GM08714 (cell line): ENCODE data around the gene YRDC.

Experiments
- H3K4me3 ChIP-seq: fragments of 200-500 bp; sonication (Bioruptor generic); 2 replicates; pipeline ENCODE4 v1.5.1; 2014; ENCODE audit warnings: mild to moderate bottlenecking, low read length, inconsistent platforms
- ZNF274 ChIP-seq: IDR thresholded peaks from 2 replicates; pipeline ENCODE4 v1.6.1; 2012; ENCODE audit warnings: mild to moderate bottlenecking, low read depth, low read length

The YRDC gene

GRCh38 chr1:37767488-37767887, 40.5 kb downstream of the YRDC start:
- TF ChIP-seq ZNF274, result no peak
- H3K4me3 ChIP-seq, result no peak overlapping the region

DNA sequence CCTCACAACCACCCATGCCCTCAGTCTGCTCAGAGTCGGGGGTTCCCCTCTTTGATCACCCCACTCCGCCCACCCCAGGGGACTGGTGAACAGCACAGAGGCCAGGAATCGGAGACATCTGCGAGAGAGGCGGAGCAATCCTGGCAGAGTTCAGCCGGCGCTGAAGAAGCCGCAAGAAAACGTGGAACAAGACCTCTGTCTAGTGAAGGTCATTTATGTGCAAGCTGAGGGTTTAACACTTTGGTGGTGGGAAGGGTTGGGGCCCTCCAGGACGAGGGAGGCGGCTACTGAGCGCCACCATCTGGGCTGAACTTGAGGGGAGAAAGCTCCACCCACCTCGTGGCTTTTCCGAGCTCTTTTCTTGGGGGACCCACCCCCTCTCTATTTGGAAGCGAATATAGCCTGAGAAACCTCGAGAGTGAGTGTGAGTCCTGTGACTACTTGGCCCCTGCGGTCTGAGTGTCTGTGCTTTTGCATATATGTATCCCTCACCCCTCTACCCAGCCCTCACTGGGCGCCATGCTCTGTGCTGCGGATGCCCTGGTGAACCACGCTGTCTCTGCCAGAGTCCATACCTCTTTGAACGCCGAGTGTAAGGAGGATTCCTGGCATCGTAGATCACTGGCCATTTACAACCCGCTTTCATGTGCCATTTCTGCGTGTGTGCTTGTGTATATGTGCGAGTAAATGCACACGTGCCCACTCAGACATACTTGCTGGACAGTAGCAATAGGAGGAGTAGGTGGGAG, 41.9 kb downstream of the YRDC start:
- no peak overlapping the region for H3K4me3 ChIP-seq

DNA sequence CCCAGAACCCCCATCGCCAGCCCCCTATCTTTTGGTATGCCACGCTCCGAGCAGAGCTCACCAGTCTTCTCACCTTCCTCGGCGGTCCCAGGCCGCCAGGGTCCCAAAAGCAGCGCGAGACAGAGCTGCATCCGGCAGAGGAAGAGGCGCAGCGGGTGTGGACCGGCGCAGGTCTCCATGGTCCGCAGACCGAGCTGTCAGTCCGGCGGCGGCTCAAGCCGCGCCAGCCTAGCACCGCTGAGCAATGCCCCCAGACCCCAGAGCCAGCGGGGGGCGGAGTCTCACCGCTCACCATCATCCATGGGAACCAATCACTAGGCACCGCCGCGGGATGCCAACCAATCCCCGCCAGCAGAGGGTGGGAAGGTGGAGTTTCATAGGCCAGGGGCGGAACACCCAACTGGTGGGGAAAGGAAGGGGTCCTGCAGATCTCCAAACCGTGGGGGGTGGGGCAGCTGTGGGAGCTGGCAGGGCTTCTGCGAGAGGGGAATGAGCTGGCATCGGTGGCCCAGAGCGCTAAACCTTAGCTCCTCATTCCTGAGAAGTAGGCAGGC, 43.0 kb downstream of the YRDC start, which contains the start of gene EPHA10:
Gene EPHA10 (minus strand): TSS at position 233 of the 554 bp plus-strand sequence. CDS start 54 bp downstream, at position 179.
- TF ChIP-seq ZNF274, result no peak
- H3K4me3 ChIP-seq, result no peak within 1 kb of the TSS

More for the DNA sequence above, 41.9 kb downstream of the YRDC start:
- TF ChIP-seq ZNF274, result no peak

- H3K4me3 ChIP-seq, result no peak overlapping the region
- no peak for TF ChIP-seq ZNF274
Observed at GRCh38 chr1:37764414-37764825, 43.6 kb downstream of the YRDC start.

GRCh38 chr1:37763791-37764413, 44.1 kb downstream of the YRDC start:
- H3K4me3 ChIP-seq, result no peak overlapping the region
- TF ChIP-seq ZNF274, result no peak

GRCh38 chr1:37762516-37762915, 45.5 kb downstream of the YRDC start:
- no peak overlapping the region for H3K4me3 ChIP-seq
- no peak for TF ChIP-seq ZNF274

DNA sequence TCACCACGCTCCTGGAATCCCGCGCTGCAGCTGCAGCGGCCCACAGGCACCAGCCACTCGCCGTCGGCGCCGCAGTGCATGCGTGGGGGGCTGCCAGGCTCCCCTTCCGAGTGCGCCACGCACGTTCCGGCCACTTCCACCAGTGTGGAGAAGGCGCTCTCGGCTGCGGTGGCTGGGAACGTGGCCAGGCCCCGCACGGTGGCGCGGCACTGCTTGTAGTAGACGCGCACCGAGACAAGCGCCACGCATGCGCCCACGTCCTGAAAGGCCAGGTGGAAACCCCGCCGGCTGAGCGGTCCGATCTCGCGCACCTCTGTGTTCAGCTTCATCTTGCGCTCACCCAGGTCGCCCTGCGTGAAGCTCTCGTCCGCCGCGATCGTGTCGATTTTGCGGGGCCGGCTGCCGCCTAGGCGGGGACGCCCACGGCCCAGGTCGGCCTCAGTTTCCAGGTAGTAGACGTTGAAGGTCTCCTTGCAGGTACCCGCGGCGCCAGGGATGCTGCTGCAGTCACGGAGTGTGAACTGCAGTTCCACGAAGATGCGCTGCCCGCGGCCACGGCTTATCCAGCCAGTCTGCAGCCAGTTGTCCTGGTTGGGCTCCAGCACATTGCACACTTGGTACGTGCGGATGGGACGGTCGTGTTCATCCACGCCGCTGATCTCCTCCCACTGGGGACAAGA, 46.5 kb downstream of the YRDC start:
- TF ChIP-seq ZNF274, result no peak
- H3K4me3 ChIP-seq, result no peak overlapping the region

- TF ChIP-seq ZNF274, result no peak
- no peak overlapping the region for H3K4me3 ChIP-seq
Observed at GRCh38 chr1:37759451-37759850, 48.6 kb downstream of the YRDC start.

DNA sequence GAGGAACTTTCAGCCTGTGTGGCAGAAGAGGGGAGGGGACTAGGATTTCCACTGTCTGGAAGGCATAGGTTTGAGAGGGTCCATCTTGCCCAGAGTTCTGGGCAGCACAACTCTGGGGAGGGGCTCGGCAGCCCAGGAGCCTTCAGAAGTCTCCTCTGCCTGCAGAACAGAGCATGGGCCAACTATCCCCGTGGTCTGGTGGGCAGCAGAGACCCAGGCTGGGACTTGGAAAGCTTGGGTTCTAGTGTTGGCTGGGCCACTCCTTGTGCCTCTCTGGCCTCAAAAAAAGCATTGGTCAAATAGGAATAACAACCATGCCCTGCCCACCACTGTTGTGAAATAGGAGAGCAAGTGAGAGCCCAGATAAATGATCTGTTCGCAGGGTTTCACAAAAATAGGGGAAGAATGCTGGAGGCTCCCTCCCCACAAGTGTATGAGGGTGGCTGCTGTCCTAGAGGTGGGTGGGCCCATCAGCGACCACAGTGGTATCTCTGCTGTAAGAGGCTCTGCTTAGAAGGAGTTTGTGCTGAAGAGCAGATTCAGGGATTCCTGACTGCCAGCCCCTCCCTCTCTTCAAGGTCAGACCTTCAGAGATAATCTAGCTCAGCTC, 52.0 kb downstream of the YRDC start:
- TF ChIP-seq ZNF274, result no peak
- no peak overlapping the region for H3K4me3 ChIP-seq

DNA sequence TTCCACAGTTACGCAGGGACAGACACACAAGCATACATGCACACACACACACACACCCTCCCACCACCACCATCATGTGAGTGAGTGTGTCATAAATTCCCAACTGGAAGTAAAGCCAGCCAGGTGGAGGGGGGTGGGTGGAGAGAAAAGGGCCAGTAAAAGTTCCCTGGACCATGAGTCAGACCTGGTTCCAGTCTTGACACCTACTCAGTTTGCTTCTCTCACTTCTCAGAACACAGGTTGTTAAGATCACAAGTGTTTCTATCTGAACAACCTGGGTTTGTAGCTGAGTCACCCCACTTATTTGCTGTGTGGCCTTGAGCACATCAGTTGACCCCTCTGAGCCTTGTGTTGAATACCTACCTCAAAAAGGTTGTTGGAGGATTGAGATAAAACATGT, 52.7 kb downstream of the YRDC start:
- TF ChIP-seq ZNF274, result no peak
- no peak overlapping the region for H3K4me3 ChIP-seq

- no peak overlapping the region for H3K4me3 ChIP-seq
- TF ChIP-seq ZNF274, result no peak
Observed at GRCh38 chr1:37753473-37754321, 54.3 kb downstream of the YRDC start.
